Panc1 (cell line): ENCODE measurements around the gene CD101. TPM values are rescaled to one million over a fixed set of nuclear protein-coding genes. Genes with fewer than 3 reads are reported as not detected.

Source experiments
- ATAC-seq: fragments of 200-7000 bp; cut with Tn5 transposase; 2 replicates; pipeline ENCODE4 v1.9.1; 2020; ENCODE audit warnings: mild to moderate bottlenecking, moderate library complexity
- BruUV-seq: library from RNA; stranded (reverse); fragments of 400-500 nt; replicated peaks from 2 replicates; lab custom pipeline; 2021; lab: Mats Ljungman, UMichigan
- CTCF ChIA-PET: fragments of 300-600 bp; sonication (Branson Sonifier 250); formaldehyde crosslinking; loops from one replicate; lab custom pipeline; 2022; ENCODE audit warnings: antibody characterized with exemption; lab: Charles Lee
- POLR2A ChIA-PET: fragments of 300-600 bp; sonication (Branson Sonifier 250); formaldehyde crosslinking; loops from one replicate; lab custom pipeline; 2022; ENCODE audit warnings: antibody characterized with exemption; lab: Charles Lee
- DNase-seq: peaks from one replicate; pipeline ENCODE4 v3.0.0-alpha.2; 2010; ENCODE audit warnings: low read depth, low spot score
- H3K27ac ChIP-seq: 2 replicates; pipeline ENCODE4 v1.5.1; 2011; ENCODE audit warnings: mild to moderate bottlenecking, low read length, inconsistent platforms
- H3K27me3 ChIP-seq: fragments of 200-500 bp; sonication (Bioruptor generic); 2 replicates; pipeline ENCODE4 v1.6.0; 2014; ENCODE audit warnings: low read length, inconsistent platforms; ENCODE audit not compliant: control insufficient read depth, insufficient read depth
- H3K36me3 ChIP-seq: fragments of 200-500 bp; sonication (Bioruptor generic); 2 replicates; pipeline ENCODE4 v1.5.1; 2014; ENCODE audit warnings: inconsistent platforms, mild to moderate bottlenecking, low read length, moderate library complexity; ENCODE audit not compliant: control insufficient read depth, insufficient read depth
- H3K4me1 ChIP-seq: 2 replicates; pipeline ENCODE4 v1.5.1; 2011; ENCODE audit warnings: inconsistent platforms, mild to moderate bottlenecking, low read length, moderate library complexity; ENCODE audit not compliant: control insufficient read depth, insufficient read depth
- H3K4me3 ChIP-seq, 2 experiments: 2 replicates each; pipeline ENCODE4 v1.5.1; 2011 to 2012; ENCODE audit warnings: low read depth in 2 of 2, low read length in 2 of 2, mild to moderate bottlenecking in 2 of 2, inconsistent platforms in 1 of 2, moderate library complexity in 1 of 2
- H3K9me3 ChIP-seq: fragments of 200-500 bp; sonication (Bioruptor generic); 2 replicates; pipeline ENCODE4 v1.5.1; 2014; ENCODE audit warnings: low read depth, mild to moderate bottlenecking, inconsistent platforms, low read length, moderate library complexity; ENCODE audit not compliant: control insufficient read depth, insufficient read depth
- CTCF ChIP-seq: fragments of 450-650 bp; IDR thresholded peaks from 2 replicates; pipeline ENCODE4 v1.5.1; 2017; ENCODE audit warnings: mild to moderate bottlenecking
- POLR2AphosphoS5 ChIP-seq: IDR thresholded peaks from 2 replicates; pipeline ENCODE4 v1.6.1; 2012; ENCODE audit warnings: mild to moderate bottlenecking, low read depth, low read length, moderate library complexity
- REST ChIP-seq, 2 experiments: IDR thresholded peaks; 2 replicates each; pipeline ENCODE4 v1.6.1; 2011 to 2012; ENCODE audit warnings: low read depth in 2 of 2, control low read depth in 1 of 2, low read length in 1 of 2, mild to moderate bottlenecking in 1 of 2, moderate library complexity in 1 of 2; ENCODE audit not compliant: insufficient read depth in 1 of 2
- SIN3A ChIP-seq: IDR thresholded peaks from 2 replicates; pipeline ENCODE4 v1.6.1; 2012; ENCODE audit warnings: low read depth, mild to moderate bottlenecking, low read length, moderate library complexity, borderline replicate concordance; ENCODE audit not compliant: insufficient read depth
- TCF7L2 ChIP-seq: IDR thresholded peaks from 2 replicates; pipeline ENCODE4 v1.6.1; 2011; ENCODE audit warnings: mild to moderate bottlenecking, low read depth, low read length, inconsistent platforms
- in situ Hi-C: cut with HindIII; loops from 2 replicates; pipeline ENCODE4 v1.10.0; 2016; ENCODE audit warnings: low sequenced_read_pairs, low pct_unique_long_range_greater_than_20kb
- intact Hi-C: fragments of 100-400 bp; cut with micrococcal nuclease; formaldehyde crosslinking; loops from one replicate; pipeline ENCODE4 v1.10.0; 2022; ENCODE audit not compliant: unreplicated experiment
- total RNA-seq: library from RNA; stranded (reverse); gene quantifications from one replicate; pipeline ENCODE4 v1.2.1, GENCODE V29; 2021; ENCODE audit not compliant: unreplicated experiment

The CD101 gene
- total RNA-seq, 1 experiment from 2014 or later: not detected

- ChIA-PET CTCF (no interaction called here), POLR2A (no interaction called here)
- H3K4me1 ChIP-seq: no peaks in the 10 kb centered on the region
- H3K36me3 ChIP-seq: no peaks in the 10 kb centered on the region
- no peak for DNase-seq
- intact Hi-C loops: no loop called here
- ATAC-seq: no peak
- no peak overlapping the region for H3K4me3 ChIP-seq
- no TSS peak for BruUV-seq
- in situ Hi-C loops: no loop called here
- TF ChIP-seq SIN3A (no peak), TCF7L2 (no peak), CTCF (no peak), REST (IDR thresholded peaks at IDR 0.05; ENCODE audit: insufficient read depth in 1 of 2, low read depth in 2 of 2, low read length in 1 of 2) (no peak), POLR2AphosphoS5 (no peak)
- H3K27me3 ChIP-seq: no peaks in the 10 kb centered on the region
- no peaks in the 10 kb centered on the region for H3K9me3 ChIP-seq
- no peak overlapping the region for H3K27ac ChIP-seq
These were observed 34.5 kb downstream of the CD101 start for GRCh38 chr1:117036018-117036461.

GRCh38 chr1:117037802-117038201, 36.2 kb downstream of the CD101 start:
- no peak for DNase-seq
- H3K27me3 ChIP-seq: no peaks in the 10 kb centered on the region
- H3K9me3 ChIP-seq: no peaks in the 10 kb centered on the region
- no peaks in the 10 kb centered on the region for H3K4me1 ChIP-seq
- CTCF ChIA-PET: no interaction called here
- intact Hi-C loops: no loop called here
- no peaks in the 10 kb centered on the region for H3K36me3 ChIP-seq
- no TSS peak for BruUV-seq
- no peak for ATAC-seq
- POLR2A ChIA-PET: no interaction called here
- TF ChIP-seq TCF7L2 (no peak), POLR2AphosphoS5 (no peak), SIN3A (no peak), CTCF (no peak), REST (IDR thresholded peaks at IDR 0.05; ENCODE audit: insufficient read depth in 1 of 2, low read depth in 2 of 2, low read length in 1 of 2) (no peak)
- no peak overlapping the region for H3K4me3 ChIP-seq
- in situ Hi-C loops: no loop called here
- no peak overlapping the region for H3K27ac ChIP-seq
